Activated CD8-positive, alpha-beta memory T cell treated with anti-CD3 and anti-CD28 coated beads for 1 hour (primary cell): ENCODE results near the gene RYR3.

Experiments
- DNase-seq, 2 donors: peaks; one replicate each; pipeline ENCODE4 v3.0.0-alpha.2; 2020; ENCODE audit warnings: low read depth in 1 of 2; ENCODE audit errors: extremely low read depth in 1 of 2

Gene RYR3

GRCh38 chr15:33317896-33318295, 7.1 kb downstream of the RYR3 start:
- no peak for DNase-seq

GRCh38 chr15:33320017-33320416, 9.2 kb downstream of the RYR3 start:
- no peak for DNase-seq

GRCh38 chr15:33322091-33322490, 11.3 kb downstream of the RYR3 start:
- no peak for DNase-seq

- DNase-seq, result no peak
These were observed 13.8 kb downstream of the RYR3 start for GRCh38 chr15:33324609-33325008.

GRCh38 chr15:33326908-33327307, 16.1 kb downstream of the RYR3 start:
- no peak for DNase-seq

- DNase-seq, result no peak
These were observed 17.3 kb downstream of the RYR3 start for GRCh38 chr15:33328106-33328505.

- no peak for DNase-seq
These were observed 18.7 kb downstream of the RYR3 start for GRCh38 chr15:33329457-33329856.

GRCh38 chr15:33330931-33331330, 20.2 kb downstream of the RYR3 start:
- DNase-seq, result no peak

- DNase-seq, result no peak
These were observed 31.2 kb downstream of the RYR3 start for GRCh38 chr15:33341953-33342352.

- no peak for DNase-seq
These were observed 32.5 kb downstream of the RYR3 start for GRCh38 chr15:33343275-33343674.

GRCh38 chr15:33344111-33344510, 33.3 kb downstream of the RYR3 start:
- no peak for DNase-seq

- no peak for DNase-seq
These were observed 33.8 kb downstream of the RYR3 start for GRCh38 chr15:33344530-33344929.

- no peak for DNase-seq
These were observed 43.6 kb downstream of the RYR3 start for GRCh38 chr15:33354411-33354810.

- no peak for DNase-seq
These were observed 47.1 kb downstream of the RYR3 start for GRCh38 chr15:33357845-33358244.

- DNase-seq, result no peak
These were observed 47.5 kb downstream of the RYR3 start for GRCh38 chr15:33358306-33358705.

- DNase-seq, result no peak
These were observed 50.1 kb downstream of the RYR3 start for GRCh38 chr15:33360886-33361285.

- DNase-seq, result no peak
These were observed 59.3 kb downstream of the RYR3 start for GRCh38 chr15:33369941-33370622.

GRCh38 chr15:33370623-33371020, 59.9 kb downstream of the RYR3 start:
- no peak for DNase-seq

- no peak for DNase-seq
These were observed 60.4 kb downstream of the RYR3 start for GRCh38 chr15:33371159-33371558.

GRCh38 chr15:33374226-33374914, 63.6 kb downstream of the RYR3 start:
- no peak for DNase-seq

GRCh38 chr15:33375236-33375635, 64.5 kb downstream of the RYR3 start:
- no peak for DNase-seq

GRCh38 chr15:33377204-33377603, 66.4 kb downstream of the RYR3 start:
- DNase-seq, result no peak
